ENCODE data around the gene GOLGA3. TPM values are rescaled to one million over a fixed set of nuclear protein-coding genes. Genes with fewer than 3 reads are reported as not detected.

Gene GOLGA3
- polyA plus RNA-seq, 4 donors: 7.3 to 35.1 (median 15.5) TPM

DNA sequence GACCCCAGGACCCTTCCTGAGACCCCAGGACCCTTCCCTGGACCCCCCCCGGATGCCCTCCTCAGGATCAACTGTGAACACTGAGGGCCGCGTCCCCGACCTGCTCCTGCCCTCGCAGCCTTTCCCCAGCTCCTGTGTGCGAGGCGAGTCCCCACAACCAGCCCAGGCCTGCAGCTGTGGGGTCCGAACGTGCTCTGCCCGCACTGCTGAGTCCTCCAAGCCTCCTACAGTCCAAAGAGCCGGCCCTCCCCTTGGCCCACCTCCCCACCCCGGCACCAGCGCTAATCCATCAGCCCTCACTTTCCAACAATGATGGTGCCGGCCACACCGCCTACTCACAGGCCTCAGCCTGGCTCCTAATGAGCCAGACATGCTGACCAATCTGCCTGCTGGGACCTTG is 40.8 kb downstream of the GOLGA3 start:
- FAIRE-seq (no peak), DNase-seq (no peak)
- Histone ChIP-seq H3K27ac (ENCODE audit: low read depth in 1 of 3, low read length in 2 of 3) (no peak overlapping the region), H3K36me3 (ENCODE audit: control insufficient read depth in 3 of 3, insufficient read depth in 2 of 3, low read depth in 1 of 3, low read length in 3 of 3) (peaks cover 32 to 81% (median 37%) of the 10 kb centered on the region in 3 donors), H3K27me3 (ENCODE audit: control insufficient read depth in 3 of 3, insufficient read depth in 3 of 3, low read length in 3 of 3) (no peaks in the 10 kb centered on the region), H3K4me1 (ENCODE audit: control insufficient read depth in 3 of 3, insufficient read depth in 2 of 3, low read depth in 1 of 3, low read length in 2 of 3) (no peaks in the 10 kb centered on the region), H3K9me3 (ENCODE audit: control insufficient read depth in 2 of 2, insufficient read depth in 1 of 2, low read depth in 1 of 2, low read length in 1 of 2) (peaks cover 0 to 6% of the 10 kb centered on the region in 2 donors), H3K4me3 (ENCODE audit: low read depth in 1 of 3, low read length in 3 of 3) (no peak overlapping the region)
- WGBS, 3 donors: 89 to 95% (median 94%) methylated on average over 13 to 15 of the region's 15 CpGs

DNA sequence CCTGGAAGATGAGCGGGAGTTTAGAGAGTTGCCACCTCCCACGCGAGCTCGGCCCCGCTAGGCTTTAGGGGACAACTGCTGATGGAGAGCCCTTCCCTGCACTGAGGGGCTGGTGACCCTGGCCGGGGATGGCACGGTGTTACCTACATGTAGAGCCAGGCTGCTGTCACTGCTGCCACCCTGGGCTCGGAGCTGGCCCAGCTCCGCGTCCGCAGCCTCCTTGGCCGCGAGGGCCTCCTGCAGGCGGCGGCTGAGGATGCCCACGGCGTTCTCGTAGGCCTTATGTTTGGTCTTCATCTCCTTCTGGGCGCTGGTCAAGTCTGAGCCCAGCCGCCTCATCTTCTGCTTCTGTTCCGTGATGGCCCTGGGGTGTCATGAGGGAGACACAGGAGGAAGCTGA is 42.5 kb downstream of the GOLGA3 start:
- Histone ChIP-seq H3K27ac (ENCODE audit: low read depth in 1 of 3, low read length in 2 of 3) (no peak overlapping the region), H3K27me3 (ENCODE audit: control insufficient read depth in 3 of 3, insufficient read depth in 3 of 3, low read length in 3 of 3) (no peaks in the 10 kb centered on the region), H3K4me3 (ENCODE audit: low read depth in 1 of 3, low read length in 3 of 3) (no peak overlapping the region), H3K9me3 (ENCODE audit: control insufficient read depth in 2 of 2, insufficient read depth in 1 of 2, low read depth in 1 of 2, low read length in 1 of 2) (no peaks in the 10 kb centered on the region), H3K4me1 (ENCODE audit: control insufficient read depth in 3 of 3, insufficient read depth in 2 of 3, low read depth in 1 of 3, low read length in 2 of 3) (no peaks in the 10 kb centered on the region), H3K36me3 (ENCODE audit: control insufficient read depth in 3 of 3, insufficient read depth in 2 of 3, low read depth in 1 of 3, low read length in 3 of 3) (peaks cover 36 to 86% (median 41%) of the 10 kb centered on the region in 3 donors)
- no peak for DNase-seq
- 91 to 97% (median 94%) methylated on average over 21 of the region's 21 CpGs for WGBS, 3 donors
- FAIRE-seq: no peak

DNA sequence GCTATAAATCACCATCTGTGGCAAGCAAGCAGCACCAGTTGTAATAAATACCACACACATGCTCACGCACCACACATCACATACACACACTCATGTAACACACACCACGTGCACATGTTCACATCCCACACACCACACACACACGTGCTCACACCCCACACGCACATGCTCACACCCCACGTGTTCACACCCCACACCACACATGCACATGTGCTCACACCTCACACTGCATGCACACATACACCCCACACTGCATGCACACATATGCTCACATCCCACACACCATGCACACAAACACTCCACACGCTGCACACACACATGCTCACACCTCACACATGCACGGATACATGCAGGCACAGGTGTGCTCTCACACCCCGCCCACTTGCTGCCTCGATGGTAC is 44.1 kb downstream of the GOLGA3 start:
- FAIRE-seq: no peak
- WGBS, 3 donors: 85 to 87% (median 86%) methylated on average over 9 of the region's 9 CpGs

DNA sequence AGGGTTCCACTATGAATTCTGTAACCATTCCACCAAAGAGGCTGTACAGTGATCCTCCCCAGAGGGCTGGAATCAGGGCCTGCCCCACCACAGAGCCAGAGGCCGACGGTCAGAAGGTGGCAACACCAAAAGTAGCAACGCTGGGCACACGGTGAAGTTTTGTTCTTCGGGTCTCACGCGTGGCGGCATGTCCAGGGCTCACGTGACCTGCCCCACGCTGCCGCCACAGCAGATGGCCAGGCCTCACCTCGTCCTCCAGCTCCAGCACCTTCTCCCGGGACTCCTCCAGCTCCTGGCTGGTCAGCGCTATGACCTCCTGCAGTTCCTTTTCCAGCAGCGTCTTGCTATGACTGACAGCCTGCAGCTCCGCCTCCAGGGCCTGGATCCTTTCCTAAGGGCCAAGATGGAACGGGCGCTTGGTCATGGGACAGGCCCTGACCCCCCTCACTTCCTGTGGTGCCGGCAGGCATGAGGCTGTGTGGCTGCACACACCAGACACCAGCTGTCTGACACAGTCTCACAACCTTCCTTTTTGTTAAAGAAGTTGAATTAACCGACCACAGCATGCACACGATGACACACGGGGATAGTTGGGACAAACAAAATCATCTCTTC is 44.6 kb downstream of the GOLGA3 start:
- DNase-seq (no peak), FAIRE-seq (no peak)
- Histone ChIP-seq H3K9me3 (ENCODE audit: control insufficient read depth in 2 of 2, insufficient read depth in 1 of 2, low read depth in 1 of 2, low read length in 1 of 2) (no peaks in the 10 kb centered on the region), H3K27ac (ENCODE audit: low read depth in 1 of 3, low read length in 2 of 3) (no peak overlapping the region), H3K27me3 (ENCODE audit: control insufficient read depth in 3 of 3, insufficient read depth in 3 of 3, low read length in 3 of 3) (no peaks in the 10 kb centered on the region), H3K4me1 (ENCODE audit: control insufficient read depth in 3 of 3, insufficient read depth in 2 of 3, low read depth in 1 of 3, low read length in 2 of 3) (no peaks in the 10 kb centered on the region), H3K4me3 (ENCODE audit: low read depth in 1 of 3, low read length in 3 of 3) (no peak overlapping the region), H3K36me3 (ENCODE audit: control insufficient read depth in 3 of 3, insufficient read depth in 2 of 3, low read depth in 1 of 3, low read length in 3 of 3) (peaks cover 38 to 86% (median 41%) of the 10 kb centered on the region in 3 donors)
- 86 to 93% (median 88%) methylated on average over 22 of the region's 22 CpGs for WGBS, 3 donors

More for the DNA sequence above, 44.1 kb downstream of the GOLGA3 start:
- peaks cover 43 to 90% (median 46%) of the 10 kb centered on the region in 3 donors for H3K36me3 ChIP-seq (ENCODE audit: control insufficient read depth in 3 of 3, insufficient read depth in 2 of 3, low read depth in 1 of 3, low read length in 3 of 3)
- H3K9me3 ChIP-seq (ENCODE audit: control insufficient read depth in 2 of 2, insufficient read depth in 1 of 2, low read depth in 1 of 2, low read length in 1 of 2): no peaks in the 10 kb centered on the region
- no peak overlapping the region for H3K27ac ChIP-seq (ENCODE audit: low read depth in 1 of 3, low read length in 2 of 3)
- no peak overlapping the region for H3K4me3 ChIP-seq (ENCODE audit: low read depth in 1 of 3, low read length in 3 of 3)
- H3K4me1 ChIP-seq (ENCODE audit: control insufficient read depth in 3 of 3, insufficient read depth in 2 of 3, low read depth in 1 of 3, low read length in 2 of 3): no peaks in the 10 kb centered on the region
- DNase-seq: no peak
- H3K27me3 ChIP-seq (ENCODE audit: control insufficient read depth in 3 of 3, insufficient read depth in 3 of 3, low read length in 3 of 3): no peaks in the 10 kb centered on the region

DNA sequence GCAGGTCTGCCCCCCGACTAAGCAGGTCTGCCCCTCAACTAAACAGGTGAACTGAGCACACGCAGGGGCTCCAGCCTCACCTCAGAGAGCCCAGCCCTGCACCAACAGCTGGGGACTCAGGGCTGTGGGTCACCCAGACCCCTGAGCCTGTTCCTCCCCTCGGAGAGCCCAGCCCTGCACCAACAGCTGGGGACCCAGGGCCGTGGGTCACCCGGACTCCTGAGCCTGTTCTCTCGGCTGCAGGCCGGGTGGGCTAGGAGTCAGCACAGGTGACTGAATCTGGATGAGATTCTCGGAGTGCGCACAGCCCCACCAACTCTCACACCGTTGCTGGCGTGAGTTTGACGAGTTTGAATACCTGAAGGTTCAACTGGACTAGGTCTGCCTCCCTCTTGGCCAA is 46.7 kb downstream of the GOLGA3 start:
- FAIRE-seq: no peak
- DNase-seq: no peak
- no peaks in the 10 kb centered on the region for H3K27me3 ChIP-seq (ENCODE audit: control insufficient read depth in 3 of 3, insufficient read depth in 3 of 3, low read length in 3 of 3)
- H3K27ac ChIP-seq (ENCODE audit: low read depth in 1 of 3, low read length in 2 of 3): no peak overlapping the region
- H3K9me3 ChIP-seq (ENCODE audit: control insufficient read depth in 2 of 2, insufficient read depth in 1 of 2, low read depth in 1 of 2, low read length in 1 of 2): no peaks in the 10 kb centered on the region
- H3K36me3 ChIP-seq (ENCODE audit: control insufficient read depth in 3 of 3, insufficient read depth in 2 of 3, low read depth in 1 of 3, low read length in 3 of 3): peaks cover 34 to 87% (median 35%) of the 10 kb centered on the region in 3 donors
- no peak overlapping the region for H3K4me3 ChIP-seq (ENCODE audit: low read depth in 1 of 3, low read length in 3 of 3)
- H3K4me1 ChIP-seq (ENCODE audit: control insufficient read depth in 3 of 3, insufficient read depth in 2 of 3, low read depth in 1 of 3, low read length in 2 of 3): no peaks in the 10 kb centered on the region
- WGBS, 3 donors: 94 to 98% (median 95%) methylated on average over 12 of the region's 12 CpGs

DNA sequence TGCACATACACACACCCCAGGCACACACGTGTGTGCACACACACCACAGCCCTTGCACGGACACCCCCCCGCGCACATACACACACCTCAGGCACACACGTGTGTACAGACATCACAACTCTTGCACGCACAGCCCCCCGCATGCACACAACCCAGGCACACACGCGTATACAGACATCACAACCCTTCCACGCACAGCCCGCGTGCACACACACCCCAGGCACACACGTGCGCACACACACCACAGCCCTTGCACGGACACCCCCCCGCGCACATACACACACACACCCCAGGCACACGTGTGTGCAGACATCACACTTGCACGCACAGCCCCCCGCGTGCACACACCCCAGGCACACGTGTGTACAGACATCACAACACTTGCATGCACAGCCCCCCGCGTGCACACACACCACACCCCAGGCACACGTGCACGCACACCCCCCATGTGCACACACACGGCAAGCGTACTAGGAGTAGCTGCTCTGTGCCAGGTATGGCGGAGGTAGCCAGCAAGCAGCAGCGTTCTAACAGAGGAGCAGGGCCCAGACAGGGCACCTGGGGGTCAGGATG is 48.8 kb downstream of the GOLGA3 start:
- Histone ChIP-seq H3K27ac (ENCODE audit: low read depth in 1 of 3, low read length in 2 of 3) (no peak overlapping the region), H3K4me1 (ENCODE audit: control insufficient read depth in 3 of 3, insufficient read depth in 2 of 3, low read depth in 1 of 3, low read length in 2 of 3) (no peaks in the 10 kb centered on the region), H3K27me3 (ENCODE audit: control insufficient read depth in 3 of 3, insufficient read depth in 3 of 3, low read length in 3 of 3) (no peaks in the 10 kb centered on the region), H3K4me3 (ENCODE audit: low read depth in 1 of 3, low read length in 3 of 3) (no peak overlapping the region), H3K36me3 (ENCODE audit: control insufficient read depth in 3 of 3, insufficient read depth in 2 of 3, low read depth in 1 of 3, low read length in 3 of 3) (peaks cover 27 to 88% (median 32%) of the 10 kb centered on the region in 3 donors), H3K9me3 (ENCODE audit: control insufficient read depth in 2 of 2, insufficient read depth in 1 of 2, low read depth in 1 of 2, low read length in 1 of 2) (no peaks in the 10 kb centered on the region)
- 94 to 97% (median 96%) methylated on average over 30 of the region's 30 CpGs for WGBS, 3 donors
- no peak for DNase-seq
- no peak for FAIRE-seq

DNA sequence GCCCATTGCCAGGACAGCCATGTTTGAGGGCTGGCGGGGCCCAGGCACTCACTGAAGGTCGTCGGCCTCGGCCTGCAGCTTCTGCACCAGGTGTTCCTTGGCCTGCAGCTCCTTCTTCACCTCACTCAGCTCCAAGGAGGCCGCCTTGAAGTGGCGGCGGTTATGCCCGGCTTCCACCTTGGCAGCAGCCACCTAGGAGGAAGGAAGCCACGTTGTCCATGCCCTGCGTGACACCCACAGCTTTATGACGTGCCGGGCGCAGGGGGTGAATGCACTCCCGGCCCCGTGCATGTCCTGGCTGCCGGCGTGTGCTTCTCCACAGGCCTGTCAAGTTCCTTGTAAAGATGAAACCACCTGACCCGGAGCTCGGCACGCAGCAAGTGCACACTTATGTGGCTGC is 51.1 kb downstream of the GOLGA3 start:
- DNase-seq: no peak
- no peak for FAIRE-seq
- H3K27ac ChIP-seq (ENCODE audit: low read depth in 1 of 3, low read length in 2 of 3): no peak overlapping the region
- WGBS, 3 donors: 91 to 94% (median 92%) methylated on average over 17 to 20 of the region's 20 CpGs
- H3K4me3 ChIP-seq (ENCODE audit: low read depth in 1 of 3, low read length in 3 of 3): no peak overlapping the region
- H3K4me1 ChIP-seq (ENCODE audit: control insufficient read depth in 3 of 3, insufficient read depth in 2 of 3, low read depth in 1 of 3, low read length in 2 of 3): no peaks in the 10 kb centered on the region
- H3K36me3 ChIP-seq (ENCODE audit: control insufficient read depth in 3 of 3, insufficient read depth in 2 of 3, low read depth in 1 of 3, low read length in 3 of 3): peaks cover 28 to 90% (median 35%) of the 10 kb centered on the region in 3 donors
- no peaks in the 10 kb centered on the region for H3K27me3 ChIP-seq (ENCODE audit: control insufficient read depth in 3 of 3, insufficient read depth in 3 of 3, low read length in 3 of 3)
- H3K9me3 ChIP-seq (ENCODE audit: control insufficient read depth in 2 of 2, insufficient read depth in 1 of 2, low read depth in 1 of 2, low read length in 1 of 2): no peaks in the 10 kb centered on the region

DNA sequence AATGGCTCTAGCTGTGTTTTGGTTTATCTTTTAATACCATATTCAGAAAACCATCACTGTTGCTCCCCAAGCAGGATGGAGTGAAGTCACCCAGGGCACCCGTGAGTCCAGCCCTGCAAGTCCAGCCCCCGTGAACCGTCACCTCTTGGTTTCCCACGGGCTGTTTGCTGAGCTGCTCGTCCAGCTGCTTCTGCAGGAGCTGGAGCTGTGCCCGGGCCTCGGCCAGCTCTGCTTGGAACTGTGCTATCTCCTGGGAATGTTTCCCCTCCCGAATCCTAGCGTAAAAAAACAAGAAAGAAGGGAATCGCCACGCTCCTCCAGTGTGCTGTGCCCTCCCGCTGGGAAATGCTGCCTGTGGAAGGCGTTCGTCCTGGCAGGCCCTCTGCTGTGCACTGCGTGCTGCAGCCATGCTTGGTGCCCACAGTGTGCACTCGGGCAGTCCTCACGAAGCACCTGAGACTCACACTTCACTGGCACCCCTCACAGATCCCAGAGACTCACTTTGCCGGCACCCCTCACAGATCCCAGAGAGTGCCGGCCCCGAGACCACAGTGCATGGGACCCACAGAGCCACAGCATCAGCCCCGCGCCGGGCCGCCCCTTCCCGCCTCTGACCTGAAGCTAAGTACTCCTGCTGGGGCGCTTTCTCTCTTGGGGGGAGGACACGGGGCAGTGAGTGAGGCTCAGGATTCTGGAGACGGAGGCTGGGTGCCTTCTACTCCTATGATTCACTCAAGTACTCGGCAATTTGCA is 51.7 kb downstream of the GOLGA3 start:
- 80 to 93% (median 92%) methylated on average over 29 of the region's 29 CpGs for WGBS, 3 donors

More for the DNA sequence above, 51.7 kb downstream of the GOLGA3 start:
- Histone ChIP-seq H3K27me3 (ENCODE audit: control insufficient read depth in 3 of 3, insufficient read depth in 3 of 3, low read length in 3 of 3) (no peaks in the 10 kb centered on the region), H3K4me1 (ENCODE audit: control insufficient read depth in 3 of 3, insufficient read depth in 2 of 3, low read depth in 1 of 3, low read length in 2 of 3) (no peaks in the 10 kb centered on the region), H3K36me3 (ENCODE audit: control insufficient read depth in 3 of 3, insufficient read depth in 2 of 3, low read depth in 1 of 3, low read length in 3 of 3) (peaks cover 28 to 89% (median 32%) of the 10 kb centered on the region in 3 donors), H3K9me3 (ENCODE audit: control insufficient read depth in 2 of 2, insufficient read depth in 1 of 2, low read depth in 1 of 2, low read length in 1 of 2) (no peaks in the 10 kb centered on the region), H3K4me3 (ENCODE audit: low read depth in 1 of 3, low read length in 3 of 3) (no peak overlapping the region), H3K27ac (ENCODE audit: low read depth in 1 of 3, low read length in 2 of 3) (no peak overlapping the region)
- FAIRE-seq: no peak
- no peak for DNase-seq
